Liver (tissue), 3 donors: Measurements from ENCODE around the gene HNRNPA1.

Experiments
- HNF4A ChIP-seq, 2 donors: conservative IDR thresholded peaks; 2 replicates each; pipeline ENCODE4 v1.6.1; 2016; ENCODE audit warnings: antibody characterized with exemption in 2 of 2, mild to moderate bottlenecking in 2 of 2
- HNF4G ChIP-seq: IDR thresholded peaks from 2 replicates; pipeline ENCODE4 v1.6.1; 2016; ENCODE audit warnings: antibody characterized with exemption
- JUND ChIP-seq, 2 donors: IDR thresholded peaks; 2 replicates each; pipeline ENCODE4 v1.6.1; 2016; ENCODE audit warnings: antibody characterized with exemption in 2 of 2
- RAD21 ChIP-seq, 2 donors: IDR thresholded peaks; 2 replicates each; pipeline ENCODE4 v1.6.1; 2016; ENCODE audit warnings: antibody characterized with exemption in 2 of 2, mild to moderate bottlenecking in 2 of 2
- RXRA ChIP-seq, 2 donors: IDR thresholded peaks; 2 replicates each; pipeline ENCODE4 v1.6.1; 2017 to 2018; ENCODE audit warnings: antibody characterized with exemption in 2 of 2, mild to moderate bottlenecking in 1 of 2
- SP1 ChIP-seq: IDR thresholded peaks from 2 replicates; pipeline ENCODE4 v1.6.1; 2018; ENCODE audit warnings: antibody characterized with exemption, mild to moderate bottlenecking
- TAF1 ChIP-seq: conservative IDR thresholded peaks from 2 replicates; pipeline ENCODE4 v1.6.1; 2016; ENCODE audit warnings: antibody characterized with exemption, mild to moderate bottlenecking
- YY1 ChIP-seq: IDR thresholded peaks from 2 replicates; pipeline ENCODE4 v1.6.1; 2016; ENCODE audit warnings: antibody characterized with exemption, mild to moderate bottlenecking
- TF ChIP-seq, protein P1 (sequence below): fragments of 150-350 bp; IDR thresholded peaks from 2 replicates; pipeline ENCODE4 v1.5.1; 2017; ENCODE audit warnings: improper control_type of control experiment, low read depth, low read length; ENCODE audit not compliant: missing input control
- TF ChIP-seq, protein P2 (sequence below): IDR thresholded peaks from 2 replicates; pipeline ENCODE4 v1.6.1; 2016; ENCODE audit warnings: antibody characterized with exemption
- TF ChIP-seq, protein P3 (sequence below): IDR thresholded peaks from 2 replicates; pipeline ENCODE4 v1.6.1; 2016; ENCODE audit warnings: antibody characterized with exemption
- TF ChIP-seq, protein P4 (sequence below): IDR thresholded peaks from 2 replicates; pipeline ENCODE4 v1.6.1; 2016; ENCODE audit warnings: antibody characterized with exemption
- TF ChIP-seq, protein P5 (sequence below): IDR thresholded peaks from 2 replicates; pipeline ENCODE4 v1.6.1; 2016; ENCODE audit warnings: antibody characterized with exemption, mild to moderate bottlenecking
- donor health status: healthy.
- donor health status: healthy.

DNA sequence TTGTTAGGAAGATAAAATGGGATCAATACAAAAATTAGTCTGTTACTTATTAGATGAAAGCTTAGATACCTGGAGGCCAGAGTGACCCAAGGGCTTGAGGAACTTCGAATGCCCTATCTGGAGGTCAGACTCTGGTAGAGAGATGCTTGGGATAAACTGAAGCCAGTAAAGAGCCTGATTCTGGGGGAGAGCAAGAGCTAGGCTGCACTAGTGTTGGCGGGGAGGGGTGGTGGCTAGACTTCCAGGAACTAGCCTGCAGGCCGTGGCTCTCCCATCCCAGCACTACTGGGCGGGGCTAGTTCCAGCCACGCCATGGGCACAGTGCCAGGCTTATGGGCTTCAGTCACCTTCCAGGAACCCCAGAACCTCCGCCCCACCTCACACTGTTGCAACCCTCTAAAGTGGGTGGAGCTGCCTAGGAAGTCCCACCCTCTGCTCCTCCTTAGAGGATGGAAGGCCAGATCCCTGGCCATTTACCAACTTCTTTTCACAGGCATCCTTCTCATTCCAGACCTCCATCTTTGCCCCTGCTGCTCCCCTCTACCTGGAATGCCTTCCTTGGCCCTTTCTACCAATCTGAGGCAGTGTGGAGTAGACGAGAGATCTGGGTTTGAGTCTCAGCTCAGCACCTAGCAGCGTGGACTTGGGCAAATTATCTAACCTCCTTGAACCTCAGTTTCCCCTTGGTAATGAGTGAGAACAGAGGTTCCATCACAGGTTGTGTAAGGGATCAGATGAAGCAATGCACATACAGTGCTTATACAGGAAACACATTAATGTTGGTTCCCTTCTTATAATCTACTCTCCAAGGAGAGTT, 26.6 kb downstream of the HNRNPA1 start:
- no peak for TF ChIP-seq HNF4A (conservative IDR thresholded peaks at IDR 0.05)
- TF ChIP-seq, protein P1, sequence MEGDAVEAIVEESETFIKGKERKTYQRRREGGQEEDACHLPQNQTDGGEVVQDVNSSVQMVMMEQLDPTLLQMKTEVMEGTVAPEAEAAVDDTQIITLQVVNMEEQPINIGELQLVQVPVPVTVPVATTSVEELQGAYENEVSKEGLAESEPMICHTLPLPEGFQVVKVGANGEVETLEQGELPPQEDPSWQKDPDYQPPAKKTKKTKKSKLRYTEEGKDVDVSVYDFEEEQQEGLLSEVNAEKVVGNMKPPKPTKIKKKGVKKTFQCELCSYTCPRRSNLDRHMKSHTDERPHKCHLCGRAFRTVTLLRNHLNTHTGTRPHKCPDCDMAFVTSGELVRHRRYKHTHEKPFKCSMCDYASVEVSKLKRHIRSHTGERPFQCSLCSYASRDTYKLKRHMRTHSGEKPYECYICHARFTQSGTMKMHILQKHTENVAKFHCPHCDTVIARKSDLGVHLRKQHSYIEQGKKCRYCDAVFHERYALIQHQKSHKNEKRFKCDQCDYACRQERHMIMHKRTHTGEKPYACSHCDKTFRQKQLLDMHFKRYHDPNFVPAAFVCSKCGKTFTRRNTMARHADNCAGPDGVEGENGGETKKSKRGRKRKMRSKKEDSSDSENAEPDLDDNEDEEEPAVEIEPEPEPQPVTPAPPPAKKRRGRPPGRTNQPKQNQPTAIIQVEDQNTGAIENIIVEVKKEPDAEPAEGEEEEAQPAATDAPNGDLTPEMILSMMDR, result no peak
- no peak for TF ChIP-seq YY1
- no peak for TF ChIP-seq JUND (IDR thresholded peaks at IDR 0.05)
- TF ChIP-seq HNF4G, result no peak
- TF ChIP-seq, protein P2, sequence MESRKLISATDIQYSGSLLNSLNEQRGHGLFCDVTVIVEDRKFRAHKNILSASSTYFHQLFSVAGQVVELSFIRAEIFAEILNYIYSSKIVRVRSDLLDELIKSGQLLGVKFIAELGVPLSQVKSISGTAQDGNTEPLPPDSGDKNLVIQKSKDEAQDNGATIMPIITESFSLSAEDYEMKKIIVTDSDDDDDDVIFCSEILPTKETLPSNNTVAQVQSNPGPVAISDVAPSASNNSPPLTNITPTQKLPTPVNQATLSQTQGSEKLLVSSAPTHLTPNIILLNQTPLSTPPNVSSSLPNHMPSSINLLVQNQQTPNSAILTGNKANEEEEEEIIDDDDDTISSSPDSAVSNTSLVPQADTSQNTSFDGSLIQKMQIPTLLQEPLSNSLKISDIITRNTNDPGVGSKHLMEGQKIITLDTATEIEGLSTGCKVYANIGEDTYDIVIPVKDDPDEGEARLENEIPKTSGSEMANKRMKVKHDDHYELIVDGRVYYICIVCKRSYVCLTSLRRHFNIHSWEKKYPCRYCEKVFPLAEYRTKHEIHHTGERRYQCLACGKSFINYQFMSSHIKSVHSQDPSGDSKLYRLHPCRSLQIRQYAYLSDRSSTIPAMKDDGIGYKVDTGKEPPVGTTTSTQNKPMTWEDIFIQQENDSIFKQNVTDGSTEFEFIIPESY, result no peak
- TF ChIP-seq, protein P3, sequence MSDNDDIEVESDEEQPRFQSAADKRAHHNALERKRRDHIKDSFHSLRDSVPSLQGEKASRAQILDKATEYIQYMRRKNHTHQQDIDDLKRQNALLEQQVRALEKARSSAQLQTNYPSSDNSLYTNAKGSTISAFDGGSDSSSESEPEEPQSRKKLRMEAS, result no peak
- no peak for TF ChIP-seq RAD21 (IDR thresholded peaks at IDR 0.05)
- no peak for TF ChIP-seq SP1
- no peak for TF ChIP-seq TAF1
- TF ChIP-seq, protein P4, sequence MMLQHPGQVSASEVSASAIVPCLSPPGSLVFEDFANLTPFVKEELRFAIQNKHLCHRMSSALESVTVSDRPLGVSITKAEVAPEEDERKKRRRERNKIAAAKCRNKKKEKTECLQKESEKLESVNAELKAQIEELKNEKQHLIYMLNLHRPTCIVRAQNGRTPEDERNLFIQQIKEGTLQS, result no peak
- no peak for TF ChIP-seq RXRA (IDR thresholded peaks at IDR 0.05)
- TF ChIP-seq, protein P5, sequence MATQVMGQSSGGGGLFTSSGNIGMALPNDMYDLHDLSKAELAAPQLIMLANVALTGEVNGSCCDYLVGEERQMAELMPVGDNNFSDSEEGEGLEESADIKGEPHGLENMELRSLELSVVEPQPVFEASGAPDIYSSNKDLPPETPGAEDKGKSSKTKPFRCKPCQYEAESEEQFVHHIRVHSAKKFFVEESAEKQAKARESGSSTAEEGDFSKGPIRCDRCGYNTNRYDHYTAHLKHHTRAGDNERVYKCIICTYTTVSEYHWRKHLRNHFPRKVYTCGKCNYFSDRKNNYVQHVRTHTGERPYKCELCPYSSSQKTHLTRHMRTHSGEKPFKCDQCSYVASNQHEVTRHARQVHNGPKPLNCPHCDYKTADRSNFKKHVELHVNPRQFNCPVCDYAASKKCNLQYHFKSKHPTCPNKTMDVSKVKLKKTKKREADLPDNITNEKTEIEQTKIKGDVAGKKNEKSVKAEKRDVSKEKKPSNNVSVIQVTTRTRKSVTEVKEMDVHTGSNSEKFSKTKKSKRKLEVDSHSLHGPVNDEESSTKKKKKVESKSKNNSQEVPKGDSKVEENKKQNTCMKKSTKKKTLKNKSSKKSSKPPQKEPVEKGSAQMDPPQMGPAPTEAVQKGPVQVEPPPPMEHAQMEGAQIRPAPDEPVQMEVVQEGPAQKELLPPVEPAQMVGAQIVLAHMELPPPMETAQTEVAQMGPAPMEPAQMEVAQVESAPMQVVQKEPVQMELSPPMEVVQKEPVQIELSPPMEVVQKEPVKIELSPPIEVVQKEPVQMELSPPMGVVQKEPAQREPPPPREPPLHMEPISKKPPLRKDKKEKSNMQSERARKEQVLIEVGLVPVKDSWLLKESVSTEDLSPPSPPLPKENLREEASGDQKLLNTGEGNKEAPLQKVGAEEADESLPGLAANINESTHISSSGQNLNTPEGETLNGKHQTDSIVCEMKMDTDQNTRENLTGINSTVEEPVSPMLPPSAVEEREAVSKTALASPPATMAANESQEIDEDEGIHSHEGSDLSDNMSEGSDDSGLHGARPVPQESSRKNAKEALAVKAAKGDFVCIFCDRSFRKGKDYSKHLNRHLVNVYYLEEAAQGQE, result no peak
